ENCODE measurements around the gene ME3.

The ME3 gene

GRCh38 chr11:86463955-86464354, 208.5 kb downstream of the ME3 start:
- TF ChIP-seq NFIC (IDR thresholded peaks at IDR 0.05) (peak; percentile 61; the same call in 1 of the 2 replicates), REST (IDR thresholded peaks at IDR 0.05; ENCODE audit: low read depth) (no peak), ZBTB7A (IDR thresholded peaks at IDR 0.05; ENCODE audit: low read depth) (no peak), TEAD4 (IDR thresholded peaks at IDR 0.05) (no peak), EP300 (IDR thresholded peaks at IDR 0.05; ENCODE audit: borderline replicate concordance) (no peak), CEBPB (IDR thresholded peaks at IDR 0.05) (no peak), TCF12 (IDR thresholded peaks at IDR 0.05; ENCODE audit: low read depth) (no peak)

GRCh38 chr11:86463120-86463519, 209.3 kb downstream of the ME3 start:
- TF ChIP-seq TEAD4 (IDR thresholded peaks at IDR 0.05) (peak; percentile 46; the same call in 1 of the 2 replicates), MAX (IDR thresholded peaks at IDR 0.05) (no peak), RAD21 (IDR thresholded peaks at IDR 0.05; ENCODE audit: low read depth) (no peak), ZBTB7A (IDR thresholded peaks at IDR 0.05; ENCODE audit: low read depth) (no peak), TCF12 (IDR thresholded peaks at IDR 0.05; ENCODE audit: low read depth) (peak; percentile 79; the same call in 1 of the 2 replicates), NFIC (IDR thresholded peaks at IDR 0.05) (peak; percentile 70), CEBPB (IDR thresholded peaks at IDR 0.05) (no peak), EP300 (IDR thresholded peaks at IDR 0.05; ENCODE audit: borderline replicate concordance) (peak; percentile 83)

- TF ChIP-seq FOXM1 (IDR thresholded peaks at IDR 0.05; ENCODE audit: borderline replicate concordance, low read depth) = no peak
- no peak for TF ChIP-seq USF1 (IDR thresholded peaks at IDR 0.05)
- TF ChIP-seq TCF12 (IDR thresholded peaks at IDR 0.05; ENCODE audit: low read depth) = no peak
- TF ChIP-seq TEAD4 (IDR thresholded peaks at IDR 0.05) = no peak
- TF ChIP-seq RAD21 (IDR thresholded peaks at IDR 0.05; ENCODE audit: low read depth) = no peak
- TF ChIP-seq YY1 (IDR thresholded peaks at IDR 0.05; ENCODE audit: low read depth) = no peak
- TF ChIP-seq REST (IDR thresholded peaks at IDR 0.05; ENCODE audit: low read depth) = no peak
- TF ChIP-seq CEBPB (IDR thresholded peaks at IDR 0.05) = no peak
- TF ChIP-seq NFIC (IDR thresholded peaks at IDR 0.05) = no peak
- no peak for TF ChIP-seq EP300 (IDR thresholded peaks at IDR 0.05; ENCODE audit: borderline replicate concordance)
- TF ChIP-seq CREB1 (IDR thresholded peaks at IDR 0.05; ENCODE audit: low read depth) = no peak
- TF ChIP-seq EGR1 (IDR thresholded peaks at IDR 0.05) = no peak
- TF ChIP-seq TAF1 (IDR thresholded peaks at IDR 0.05; ENCODE audit: low read depth) = no peak
- no peak for TF ChIP-seq ZBTB7A (IDR thresholded peaks at IDR 0.05; ENCODE audit: low read depth)
These were observed 210.5 kb downstream of the ME3 start for GRCh38 chr11:86461892-86462291.

- no peak for TF ChIP-seq TAF1 (IDR thresholded peaks at IDR 0.05; ENCODE audit: low read depth)
- TF ChIP-seq CREB1 (IDR thresholded peaks at IDR 0.05; ENCODE audit: low read depth) = no peak
- TF ChIP-seq ZBTB7A (IDR thresholded peaks at IDR 0.05; ENCODE audit: low read depth) = no peak
- TF ChIP-seq CEBPB (IDR thresholded peaks at IDR 0.05) = no peak
These were observed 211.7 kb downstream of the ME3 start for GRCh38 chr11:86460461-86461385.

- TF ChIP-seq ZBTB7A (IDR thresholded peaks at IDR 0.05; ENCODE audit: low read depth) = no peak
- TF ChIP-seq TCF12 (IDR thresholded peaks at IDR 0.05; ENCODE audit: low read depth) = peak; percentile 95
- peak; percentile 18; the same call in 1 of the 2 replicates for TF ChIP-seq RAD21 (IDR thresholded peaks at IDR 0.05; ENCODE audit: low read depth)
- peak; percentile 95 for TF ChIP-seq TEAD4 (IDR thresholded peaks at IDR 0.05)
- TF ChIP-seq EP300 (IDR thresholded peaks at IDR 0.05; ENCODE audit: borderline replicate concordance) = peak; percentile 90
- peak; percentile 63 for TF ChIP-seq MAX (IDR thresholded peaks at IDR 0.05)
- TF ChIP-seq CEBPB (IDR thresholded peaks at IDR 0.05) = 0 out of 2 replicates have a peak, but pooled peaks have one; percentile 27
- no peak for TF ChIP-seq EGR1 (IDR thresholded peaks at IDR 0.05)
- peak; percentile 60 for TF ChIP-seq USF1 (IDR thresholded peaks at IDR 0.05)
- TF ChIP-seq YY1 (IDR thresholded peaks at IDR 0.05; ENCODE audit: low read depth) = no peak; the same call in 1 of the 2 replicates
- peak; percentile 85 for TF ChIP-seq FOXM1 (IDR thresholded peaks at IDR 0.05; ENCODE audit: borderline replicate concordance, low read depth)
- no peak for TF ChIP-seq CREB1 (IDR thresholded peaks at IDR 0.05; ENCODE audit: low read depth)
- TF ChIP-seq REST (IDR thresholded peaks at IDR 0.05; ENCODE audit: low read depth) = no peak
- TF ChIP-seq NFIC (IDR thresholded peaks at IDR 0.05) = peak; percentile 98
- no peak for TF ChIP-seq TAF1 (IDR thresholded peaks at IDR 0.05; ENCODE audit: low read depth)
These were observed 212.5 kb downstream of the ME3 start for GRCh38 chr11:86459682-86460460.

All from Ishikawa (cell line).